ENCODE data around the gene RAPGEF4. TPM values are rescaled to one million over a fixed set of nuclear protein-coding genes. Genes with fewer than 3 reads are reported as not detected.

The RAPGEF4 gene
- total RNA-seq, 1 experiment from 2014 or later, result not detected

- Histone ChIP-seq H3K4me3 (no peak overlapping the region), H4K20me1 (ENCODE audit: insufficient read depth) (no peaks in the 10 kb centered on the region), H3K36me3 (ENCODE audit: low read depth) (no peaks in the 10 kb centered on the region), H3K4me1 (replicated peaks; ENCODE audit: insufficient read depth) (no peaks in the 10 kb centered on the region), H3K27me3 (ENCODE audit: insufficient read depth, low read depth) (no peaks in the 10 kb centered on the region), H3K27ac (no peak overlapping the region), H3F3A (ENCODE audit: insufficient read depth, low read depth) (no peaks in the 10 kb centered on the region), H3K4me2 (no peak overlapping the region), H3K79me2 (ENCODE audit: low read depth) (no peaks in the 10 kb centered on the region), H3K9me2 (ENCODE audit: insufficient read depth) (no peaks in the 10 kb centered on the region), H3K9me3 (ENCODE audit: insufficient read depth, low read depth) (peaks cover 36% of the 10 kb centered on the region), H2AFZ (no peak overlapping the region)
- ChIA-PET POLR2A (ENCODE audit: unreplicated experiment) (no interaction called here), CTCF (interaction anchor here (0.6 kb wide), 1 partner anchor 124 kb away, joined by 3 read pairs; no protein-coding TSS in a partner anchor)
- intact Hi-C loops (cut with micrococcal nuclease; ENCODE audit: unreplicated experiment), result loop anchor here (10.0 kb wide), 2 partner anchors 456 to 1234 kb away; no protein-coding TSS in a partner anchor
- no peak for TF ChIP-seq CTCF (conservative IDR thresholded peaks at IDR 0.05)
- no peak for TF ChIP-seq EZH2 (IDR thresholded peaks at IDR 0.05; ENCODE audit: low read depth)
- no peak for DNase-seq
- no TSS peak for BruUV-seq (replicated peaks)
These were observed 203.2 kb downstream of the RAPGEF4 start for GRCh38 chr2:172938713-172939375.

DNA sequence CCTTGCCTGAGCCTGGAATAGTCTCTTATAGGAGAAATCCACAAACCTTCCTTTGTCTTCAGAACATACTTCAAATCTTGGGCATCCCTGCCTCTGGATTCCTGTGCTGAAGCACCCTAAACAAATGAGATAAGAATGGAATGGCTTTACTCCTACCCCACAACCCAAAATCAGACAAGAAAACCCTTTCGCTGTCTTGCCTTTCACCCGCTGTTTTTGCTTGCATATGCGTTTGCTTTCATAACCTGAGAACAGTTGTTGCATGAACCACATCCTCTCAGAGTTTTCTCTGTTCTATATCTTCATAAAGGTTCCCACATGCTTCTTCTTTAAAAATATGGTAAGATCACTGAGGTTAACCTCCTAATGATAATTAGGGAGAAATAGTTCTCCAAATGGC lies 207.9 kb downstream of the RAPGEF4 start:
- ChIA-PET POLR2A (ENCODE audit: unreplicated experiment) (no interaction called here), CTCF (no interaction called here)
- Histone ChIP-seq H3K9me2 (ENCODE audit: insufficient read depth) (no peaks in the 10 kb centered on the region), H3K4me2 (no peak overlapping the region), H3K27ac (no peak overlapping the region), H4K20me1 (ENCODE audit: insufficient read depth) (no peaks in the 10 kb centered on the region), H3K36me3 (ENCODE audit: low read depth) (no peaks in the 10 kb centered on the region), H3K27me3 (ENCODE audit: insufficient read depth, low read depth) (no peaks in the 10 kb centered on the region), H2AFZ (no peak overlapping the region), H3K4me3 (no peak overlapping the region), H3F3A (ENCODE audit: insufficient read depth, low read depth) (no peaks in the 10 kb centered on the region), H3K4me1 (replicated peaks; ENCODE audit: insufficient read depth) (no peaks in the 10 kb centered on the region), H3K9me3 (ENCODE audit: insufficient read depth, low read depth) (peaks cover 31% of the 10 kb centered on the region), H3K79me2 (ENCODE audit: low read depth) (no peaks in the 10 kb centered on the region)
- TF ChIP-seq CTCF (conservative IDR thresholded peaks at IDR 0.05), result no peak
- no peak for TF ChIP-seq EZH2 (IDR thresholded peaks at IDR 0.05; ENCODE audit: low read depth)
- intact Hi-C loops (cut with micrococcal nuclease; ENCODE audit: unreplicated experiment), result no loop called here
- no TSS peak for BruUV-seq (replicated peaks)
- DNase-seq, result no peak

- no peaks in the 10 kb centered on the region for H3K4me1 ChIP-seq (replicated peaks; ENCODE audit: insufficient read depth)
- H3K36me3 ChIP-seq (ENCODE audit: low read depth), result no peaks in the 10 kb centered on the region
- intact Hi-C loops (cut with micrococcal nuclease; ENCODE audit: unreplicated experiment), result no loop called here
- H3K27me3 ChIP-seq (ENCODE audit: insufficient read depth, low read depth), result no peaks in the 10 kb centered on the region
- no TSS peak for BruUV-seq (replicated peaks)
- H2AFZ ChIP-seq, result peak overlapping the region; percentile 41; the same call in 1 of the 2 replicates
- CTCF ChIA-PET, result interaction anchor here (0.6 kb wide), 1 partner anchor 29 kb away, joined by 3 read pairs; no protein-coding TSS in a partner anchor
- DNase-seq, result no peak
- H3K79me2 ChIP-seq (ENCODE audit: low read depth), result no peaks in the 10 kb centered on the region
- POLR2A ChIA-PET (ENCODE audit: unreplicated experiment), result interaction anchor here (0.5 kb wide), 1 partner anchor 8 kb away, joined by 11 read pairs; no protein-coding TSS in a partner anchor
- H3K4me2 ChIP-seq, result peak overlapping the region; percentile 1; the same call in 1 of the 2 replicates
- H3F3A ChIP-seq (ENCODE audit: insufficient read depth, low read depth), result no peaks in the 10 kb centered on the region
- H3K4me3 ChIP-seq, result no peak overlapping the region
- H3K9me2 ChIP-seq (ENCODE audit: insufficient read depth), result no peaks in the 10 kb centered on the region
- TF ChIP-seq CTCF (conservative IDR thresholded peaks at IDR 0.05) (no peak), EZH2 (IDR thresholded peaks at IDR 0.05; ENCODE audit: low read depth) (no peak)
- H3K27ac ChIP-seq, result no peak overlapping the region
- no peaks in the 10 kb centered on the region for H4K20me1 ChIP-seq (ENCODE audit: insufficient read depth)
- peaks cover 25% of the 10 kb centered on the region for H3K9me3 ChIP-seq (ENCODE audit: insufficient read depth, low read depth)
These were observed 208.6 kb downstream of the RAPGEF4 start for GRCh38 chr2:172944022-172944793.
